HEK293T (cell line): Measurements from ENCODE around the gene MAST4.

Experiments
- CTCF ChIA-PET: fragments of 350-600 bp; formaldehyde crosslinking; extraction: SDS; loops from one replicate; lab custom pipeline; 2021; ENCODE audit warnings: antibody characterized with exemption, inconsistent platforms; lab: Yijun Ruan, JAX
- POLR2A ChIA-PET: fragments of 350-600 bp; formaldehyde crosslinking; extraction: SDS; loops from one replicate; lab custom pipeline; 2020; ENCODE audit warnings: antibody characterized with exemption, inconsistent platforms; lab: Yijun Ruan, JAX
- DNase-seq: peaks from one replicate; pipeline ENCODE4 v3.0.0; 2012; ENCODE audit warnings: mixed read lengths; ENCODE audit errors: extremely low spot score
- ARNT ChIP-seq: fragments of 450-650 bp; IDR thresholded peaks from 2 replicates; pipeline ENCODE4 v1.6.1; 2017; ENCODE audit warnings: mild to moderate bottlenecking
- BHLHE40 ChIP-seq: fragments of 450-650 bp; IDR thresholded peaks from 2 replicates; pipeline ENCODE4 v1.6.1; 2016; ENCODE audit warnings: mild to moderate bottlenecking, moderate library complexity, borderline replicate concordance
- CTBP1 ChIP-seq: fragments of 450-650 bp; IDR thresholded peaks from 2 replicates; pipeline ENCODE4 v1.6.1; 2016; ENCODE audit warnings: borderline replicate concordance
- ELF4 ChIP-seq: fragments of 450-650 bp; IDR thresholded peaks from 2 replicates; pipeline ENCODE4 v1.6.1; 2017; ENCODE audit warnings: antibody characterized with exemption
- FOXA1 ChIP-seq: fragments of 450-650 bp; IDR thresholded peaks from 2 replicates; pipeline ENCODE4 v1.6.1; 2016; ENCODE audit warnings: mild to moderate bottlenecking
- FOXK2 ChIP-seq: fragments of 450-650 bp; IDR thresholded peaks from 2 replicates; pipeline ENCODE4 v1.6.1; 2016; ENCODE audit warnings: mild to moderate bottlenecking
- FOXM1 ChIP-seq: fragments of 450-650 bp; IDR thresholded peaks from 2 replicates; pipeline ENCODE4 v1.6.1; 2017; ENCODE audit warnings: mild to moderate bottlenecking, borderline replicate concordance
- HDGF ChIP-seq: fragments of 450-650 bp; IDR thresholded peaks from 2 replicates; pipeline ENCODE4 v1.6.1; 2017; ENCODE audit warnings: antibody characterized with exemption, borderline replicate concordance
- L3MBTL2 ChIP-seq: fragments of 450-650 bp; conservative IDR thresholded peaks from 2 replicates; pipeline ENCODE4 v1.6.1; 2016; ENCODE audit warnings: mild to moderate bottlenecking
- LEF1 ChIP-seq: fragments of 450-650 bp; IDR thresholded peaks from 2 replicates; pipeline ENCODE4 v1.6.1; 2017; ENCODE audit warnings: mild to moderate bottlenecking, borderline replicate concordance
- NFRKB ChIP-seq: fragments of 450-650 bp; IDR thresholded peaks from 2 replicates; pipeline ENCODE4 v1.6.1; 2016; ENCODE audit warnings: mild to moderate bottlenecking, moderate library complexity
- SP1 ChIP-seq: fragments of 450-650 bp; IDR thresholded peaks from 2 replicates; pipeline ENCODE4 v1.6.1; 2017
- SUZ12 ChIP-seq: fragments of 450-650 bp; IDR thresholded peaks from 2 replicates; pipeline ENCODE4 v1.6.1; 2016; ENCODE audit warnings: mild to moderate bottlenecking
- TARDBP ChIP-seq: fragments of 450-650 bp; IDR thresholded peaks from 2 replicates; pipeline ENCODE4 v1.6.1; 2016
- ZNF384 ChIP-seq: fragments of 450-650 bp; IDR thresholded peaks from 2 replicates; pipeline ENCODE4 v1.6.1; 2016
- TF ChIP-seq, protein P1 (sequence below): fragments of 450-650 bp; IDR thresholded peaks from 2 replicates; pipeline ENCODE4 v1.6.1; 2016

The MAST4 gene

DNA sequence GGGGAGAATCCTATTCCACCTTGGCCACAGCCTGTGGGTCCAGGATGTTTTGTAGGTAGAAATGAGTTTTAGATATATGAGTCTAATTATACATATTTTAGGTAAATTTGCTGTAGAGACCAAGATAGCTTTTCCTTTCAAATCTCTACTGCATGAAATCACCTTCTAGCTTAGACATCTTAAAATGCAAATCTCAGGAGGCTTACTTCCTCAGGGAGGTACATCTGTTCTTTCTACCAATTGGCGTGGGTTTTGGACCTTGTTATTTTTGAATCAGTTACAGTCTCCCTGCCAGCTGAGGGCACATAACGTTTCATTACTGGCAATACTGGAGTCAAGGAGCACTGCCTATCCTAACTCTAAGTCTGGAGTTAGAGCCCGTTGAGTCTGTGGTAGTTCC, 28.7 kb upstream of the MAST4 start:
- DNase-seq = no peak
- POLR2A ChIA-PET = no interaction called here
- CTCF ChIA-PET = no interaction called here
- no peak for TF ChIP-seq FOXM1
- TF ChIP-seq TARDBP = no peak
- no peak for TF ChIP-seq ARNT
- TF ChIP-seq SUZ12 = no peak
- no peak for TF ChIP-seq ZNF384
- TF ChIP-seq SP1 = no peak
- TF ChIP-seq HDGF = no peak
- no peak for TF ChIP-seq NFRKB
- TF ChIP-seq L3MBTL2 = no peak
- no peak for TF ChIP-seq CTBP1
- TF ChIP-seq FOXA1 = no peak

DNA sequence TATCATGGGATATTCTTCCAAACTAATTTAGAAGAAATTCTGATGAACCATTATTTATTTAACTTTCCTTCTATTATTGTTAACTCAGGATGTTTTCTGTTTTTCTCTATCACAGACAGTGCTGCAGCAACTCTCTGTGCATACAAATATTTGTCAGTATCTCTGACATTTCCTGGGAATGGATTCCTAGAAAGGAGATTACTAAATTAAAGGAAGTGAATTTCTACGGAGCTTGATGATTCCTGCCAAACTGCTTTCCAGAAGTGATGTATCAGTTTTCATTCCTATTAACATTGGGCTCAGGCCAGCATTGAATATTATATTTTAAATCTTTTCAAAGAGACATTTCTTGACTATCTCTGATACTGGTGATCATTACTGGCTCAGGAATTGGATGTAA, 26.0 kb upstream of the MAST4 start:
- POLR2A ChIA-PET = interaction anchor here (0.5 kb wide), 1 partner anchor 73 kb away, joined by 3 read pairs; no protein-coding TSS in a partner anchor
- no peak for TF ChIP-seq LEF1
- TF ChIP-seq ZNF384 = no peak
- TF ChIP-seq CTBP1 = no peak
- no peak for TF ChIP-seq L3MBTL2
- no peak for TF ChIP-seq SUZ12
- TF ChIP-seq ELF4 = no peak
- no peak for TF ChIP-seq FOXM1
- no peak for TF ChIP-seq HDGF
- TF ChIP-seq BHLHE40 = no peak
- no peak for TF ChIP-seq FOXA1
- no peak for TF ChIP-seq SP1
- TF ChIP-seq, protein P1, sequence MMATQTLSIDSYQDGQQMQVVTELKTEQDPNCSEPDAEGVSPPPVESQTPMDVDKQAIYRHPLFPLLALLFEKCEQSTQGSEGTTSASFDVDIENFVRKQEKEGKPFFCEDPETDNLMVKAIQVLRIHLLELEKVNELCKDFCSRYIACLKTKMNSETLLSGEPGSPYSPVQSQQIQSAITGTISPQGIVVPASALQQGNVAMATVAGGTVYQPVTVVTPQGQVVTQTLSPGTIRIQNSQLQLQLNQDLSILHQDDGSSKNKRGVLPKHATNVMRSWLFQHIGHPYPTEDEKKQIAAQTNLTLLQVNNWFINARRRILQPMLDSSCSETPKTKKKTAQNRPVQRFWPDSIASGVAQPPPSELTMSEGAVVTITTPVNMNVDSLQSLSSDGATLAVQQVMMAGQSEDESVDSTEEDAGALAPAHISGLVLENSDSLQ = no peak
- TF ChIP-seq TARDBP = no peak
- no peak for TF ChIP-seq FOXK2
- TF ChIP-seq NFRKB = no peak
- CTCF ChIA-PET = no interaction called here
- DNase-seq = no peak

DNA sequence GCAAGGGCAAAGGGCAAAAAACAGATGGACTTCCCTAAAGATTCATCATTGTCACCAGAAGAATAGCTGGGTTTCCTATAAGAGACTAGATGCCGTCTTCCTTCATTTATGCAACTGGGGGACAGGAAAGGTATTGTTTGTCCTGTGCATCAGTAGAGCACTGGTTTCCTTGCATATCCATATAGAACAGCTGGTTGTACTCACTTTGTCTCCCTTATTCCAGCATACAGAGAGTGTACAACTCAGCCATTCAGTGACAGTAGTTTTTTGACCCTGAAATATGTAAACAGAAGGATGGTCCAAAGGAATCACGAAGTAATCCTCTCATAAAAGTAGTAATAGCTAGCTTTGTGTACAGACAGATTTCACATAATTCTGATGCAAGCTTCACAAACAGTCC, 22.5 kb upstream of the MAST4 start:
- TF ChIP-seq ZNF384 = no peak
- no peak for TF ChIP-seq HDGF
- TF ChIP-seq FOXM1 = no peak
- no peak for TF ChIP-seq SP1
- TF ChIP-seq BHLHE40 = no peak
- TF ChIP-seq FOXK2 = no peak
- TF ChIP-seq LEF1 = no peak
- TF ChIP-seq CTBP1 = no peak
- TF ChIP-seq, protein P1 = no peak
- no peak for TF ChIP-seq SUZ12
- no peak for TF ChIP-seq L3MBTL2
- TF ChIP-seq FOXA1 = no peak
- no peak for TF ChIP-seq NFRKB
- no peak for TF ChIP-seq ELF4
- TF ChIP-seq TARDBP = no peak
- ChIA-PET CTCF (no interaction called here), POLR2A (no interaction called here)
- DNase-seq = no peak

DNA sequence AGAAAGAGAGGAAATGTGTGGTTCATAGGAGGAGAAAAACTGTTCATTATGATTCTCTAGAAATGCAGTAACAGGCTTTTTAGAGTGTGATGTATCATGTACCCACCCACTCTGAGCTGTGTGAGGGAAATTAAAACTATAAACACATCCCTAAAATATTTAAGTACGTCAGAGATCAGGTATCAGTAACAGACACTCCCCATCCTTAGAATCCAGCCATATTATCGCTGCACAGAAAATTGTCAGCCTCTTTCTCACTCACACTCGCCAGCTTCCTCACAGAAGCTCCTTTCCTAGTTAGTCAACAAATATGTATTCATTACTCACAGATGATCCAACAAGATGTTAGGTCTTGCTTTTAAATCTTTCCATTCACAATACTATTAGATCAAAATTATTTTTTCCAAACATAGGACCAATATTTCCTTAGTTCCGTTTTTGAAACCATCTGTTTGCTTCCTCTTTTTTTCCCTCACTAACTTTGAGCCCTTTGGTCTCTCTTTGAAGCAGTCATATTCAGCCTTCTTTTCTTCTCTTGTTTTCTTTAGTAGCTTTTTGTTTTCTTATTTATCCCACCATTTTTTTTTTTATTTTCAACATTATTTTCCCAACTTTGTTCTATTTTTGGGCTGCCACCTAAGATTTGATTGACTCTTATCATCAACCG, 13.6 kb upstream of the MAST4 start:
- ChIA-PET CTCF (interaction anchor here (0.6 kb wide), 1 partner anchor 148 kb away, joined by 3 read pairs; no protein-coding TSS in a partner anchor), POLR2A (no interaction called here)
- DNase-seq = no peak
- no peak for TF ChIP-seq L3MBTL2
- no peak for TF ChIP-seq CTBP1
- no peak for TF ChIP-seq SUZ12
- no peak for TF ChIP-seq ARNT
- no peak for TF ChIP-seq ELF4
- no peak for TF ChIP-seq FOXA1
- no peak for TF ChIP-seq HDGF
- TF ChIP-seq, protein P1 = no peak
- no peak for TF ChIP-seq LEF1
- no peak for TF ChIP-seq TARDBP
- no peak for TF ChIP-seq ZNF384
- no peak for TF ChIP-seq FOXM1
- TF ChIP-seq SP1 = no peak
- no peak for TF ChIP-seq BHLHE40

DNA sequence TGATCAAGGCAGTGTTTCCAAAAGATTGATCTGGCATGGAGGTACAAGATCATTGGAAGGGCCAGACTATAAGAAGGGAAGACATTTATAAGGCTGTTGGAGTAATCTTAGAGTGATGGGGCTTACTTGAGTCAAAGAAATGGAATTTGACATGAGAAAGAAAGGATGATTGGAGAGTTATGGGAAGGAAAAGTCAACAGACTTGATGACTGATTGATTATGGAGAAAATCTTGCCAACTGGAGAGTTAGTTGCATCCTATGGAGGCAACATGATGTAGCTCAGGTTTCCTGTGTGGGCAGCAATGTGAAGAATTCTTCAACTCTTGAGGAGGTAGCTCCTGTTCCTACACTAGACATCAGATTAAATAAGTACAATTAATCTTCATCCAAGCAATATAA, 10.9 kb upstream of the MAST4 start:
- TF ChIP-seq SP1 = no peak
- no peak for TF ChIP-seq FOXM1
- no peak for TF ChIP-seq NFRKB
- TF ChIP-seq LEF1 = no peak
- TF ChIP-seq CTBP1 = no peak
- no peak for TF ChIP-seq L3MBTL2
- DNase-seq = no peak
- POLR2A ChIA-PET = no interaction called here
- CTCF ChIA-PET = no interaction called here

DNA sequence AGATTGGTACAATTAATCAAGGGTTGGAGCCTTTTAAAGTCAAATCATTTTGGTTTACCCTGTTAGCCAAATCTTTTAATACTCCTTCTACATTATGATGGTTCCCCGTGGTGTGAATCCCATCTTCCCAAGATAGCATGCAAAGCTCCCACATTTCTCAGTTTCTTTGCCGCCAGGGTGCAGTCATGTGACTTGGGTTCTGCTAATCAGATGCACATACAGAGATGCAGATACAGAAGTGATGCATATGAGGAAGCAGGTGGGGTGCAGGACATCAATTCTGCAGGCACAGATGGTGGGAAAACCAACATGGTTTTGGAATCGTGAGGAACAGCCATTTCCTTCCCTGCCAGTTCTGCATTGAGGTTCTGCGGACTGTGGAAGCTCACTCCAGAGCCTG, 8.4 kb upstream of the MAST4 start:
- ChIA-PET POLR2A (no interaction called here), CTCF (no interaction called here)
- DNase-seq = no peak
- TF ChIP-seq HDGF (no peak), FOXM1 (no peak), TARDBP (no peak), ZNF384 (no peak), BHLHE40 (no peak), ELF4 (no peak), FOXK2 (no peak), LEF1 (no peak)
